HG03575 (cell line): Measurements from ENCODE around the gene ELMO2.

Experiments used
- ATAC-seq: cut with Tn5 transposase; IDR thresholded peaks from one replicate; pipeline ENCODE4 v1.9.1; 2021; ENCODE audit not compliant: unreplicated experiment, insufficient number of reproducible peaks, low FRiP score; ENCODE audit errors: extremely low read depth

ELMO2 gene

DNA sequence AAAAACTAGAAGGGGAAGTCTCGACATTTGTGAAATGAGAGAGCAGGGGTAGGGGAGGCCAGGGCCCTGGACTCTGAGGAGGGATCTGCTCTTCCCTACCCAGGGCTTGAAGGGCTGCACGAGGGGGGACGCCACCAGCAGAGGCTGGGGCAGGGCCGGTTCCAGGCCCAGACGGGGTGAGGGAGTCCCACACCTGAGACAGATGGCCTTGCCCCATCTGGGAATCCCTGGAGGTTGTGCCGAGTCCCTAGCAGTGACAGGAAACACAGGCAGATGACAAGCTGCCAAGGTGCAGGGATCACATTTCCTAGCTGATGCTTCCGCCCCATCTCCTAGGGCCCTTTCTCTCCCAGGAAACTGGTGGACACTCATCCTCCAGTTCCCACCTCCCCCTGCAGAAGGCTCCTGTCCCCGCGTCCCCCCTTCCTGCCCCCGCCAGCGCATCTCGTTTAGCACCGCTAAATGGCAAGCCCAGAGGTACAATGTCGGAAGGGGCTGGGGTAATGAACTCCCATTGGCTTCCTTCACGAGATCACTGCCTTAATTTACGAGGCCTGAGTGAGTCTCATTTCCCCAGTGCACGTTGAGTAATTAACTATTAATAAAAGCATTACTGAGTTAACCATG is 63.0 kb downstream of the ELMO2 start:
- ATAC-seq = no peak

DNA sequence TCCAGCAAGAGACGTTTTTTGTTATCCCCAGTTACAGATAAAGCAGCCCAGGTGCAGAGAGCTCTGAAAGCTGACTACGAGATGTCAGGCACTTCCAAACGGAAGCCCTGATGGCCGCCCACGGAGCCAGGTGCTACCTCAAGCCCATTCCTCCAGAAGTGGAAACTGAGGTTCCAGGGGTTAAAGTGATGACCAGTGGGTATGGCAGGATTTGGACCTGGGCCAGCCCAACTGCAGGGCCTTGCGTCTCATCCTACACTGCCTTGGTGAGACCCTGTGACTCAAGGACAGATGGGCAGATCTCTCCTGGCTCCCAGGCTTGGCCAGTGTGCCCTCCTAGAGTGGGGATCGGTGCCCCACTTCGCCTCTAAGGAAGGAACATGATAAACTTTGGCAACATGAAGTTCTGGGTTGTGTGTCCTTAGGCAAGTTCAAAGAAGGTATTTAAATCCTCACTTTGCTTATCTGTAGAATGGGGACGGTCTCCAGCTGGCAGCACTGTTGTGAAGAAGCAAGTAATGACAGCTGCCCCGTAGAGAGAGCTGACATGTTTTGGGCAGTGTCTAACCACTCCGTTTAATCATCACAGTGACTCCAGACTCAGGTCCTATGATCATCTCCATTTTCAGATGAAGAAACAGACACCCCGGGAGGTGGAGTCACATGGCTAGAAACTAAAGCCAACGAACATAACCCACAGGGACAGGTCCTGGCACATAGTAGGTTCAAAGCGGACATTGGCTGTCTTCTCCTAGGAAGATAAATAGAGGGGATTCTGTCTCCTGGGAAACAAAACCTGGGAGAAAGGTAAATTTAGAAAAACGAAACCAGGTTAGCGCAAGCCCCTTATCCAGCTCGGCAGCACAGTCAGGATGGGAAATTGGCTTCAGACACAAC is 63.7 kb downstream of the ELMO2 start:
- no peak for ATAC-seq

- no peak for ATAC-seq
Measured at GRCh38 chr20:46342010-46342378, 64.4 kb downstream of the ELMO2 start.

DNA sequence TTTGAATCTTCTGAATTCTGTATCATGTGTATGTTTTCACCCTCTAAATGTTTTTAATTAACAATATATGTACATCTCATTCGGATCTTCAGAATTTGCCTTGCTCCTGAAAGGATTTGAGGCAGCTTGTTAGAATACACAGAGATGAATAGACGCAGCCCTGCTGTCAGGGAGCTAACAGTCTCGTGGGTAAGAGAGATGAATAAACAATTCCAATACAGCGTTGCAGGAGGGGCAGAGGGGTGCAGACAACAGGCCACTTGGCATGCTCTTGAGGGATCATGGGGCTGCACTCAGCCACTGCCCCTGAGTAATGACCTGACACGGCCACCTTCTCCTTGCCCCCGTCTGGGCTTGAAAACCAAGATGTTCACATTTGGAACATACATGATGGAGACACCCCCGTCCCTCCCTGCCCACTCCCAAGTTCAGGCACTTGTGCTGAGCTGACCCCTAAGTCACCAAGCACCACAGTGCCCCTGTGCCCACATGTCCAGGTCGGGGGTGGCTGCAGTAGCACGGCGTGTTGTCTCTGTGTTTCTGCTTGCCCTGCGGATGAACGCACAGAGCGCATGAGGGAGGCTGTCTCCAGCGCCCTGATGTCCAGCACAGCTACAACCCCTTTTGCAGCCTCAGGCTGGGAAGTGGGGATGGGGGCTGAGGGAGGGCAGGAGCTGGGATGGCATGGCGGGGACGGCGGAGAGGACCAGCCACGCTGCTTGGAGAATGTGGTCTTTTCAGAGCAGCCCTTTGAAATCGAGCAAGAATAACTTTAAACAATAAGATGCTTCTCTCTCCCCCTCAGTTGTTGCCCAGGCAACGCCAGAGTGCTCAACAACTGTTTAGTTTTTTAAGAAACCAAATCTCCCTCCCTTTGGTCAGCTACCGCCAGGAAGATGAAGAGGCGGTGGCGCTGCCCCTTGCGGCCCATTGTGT is 65.1 kb downstream of the ELMO2 start:
- ATAC-seq = no peak

DNA sequence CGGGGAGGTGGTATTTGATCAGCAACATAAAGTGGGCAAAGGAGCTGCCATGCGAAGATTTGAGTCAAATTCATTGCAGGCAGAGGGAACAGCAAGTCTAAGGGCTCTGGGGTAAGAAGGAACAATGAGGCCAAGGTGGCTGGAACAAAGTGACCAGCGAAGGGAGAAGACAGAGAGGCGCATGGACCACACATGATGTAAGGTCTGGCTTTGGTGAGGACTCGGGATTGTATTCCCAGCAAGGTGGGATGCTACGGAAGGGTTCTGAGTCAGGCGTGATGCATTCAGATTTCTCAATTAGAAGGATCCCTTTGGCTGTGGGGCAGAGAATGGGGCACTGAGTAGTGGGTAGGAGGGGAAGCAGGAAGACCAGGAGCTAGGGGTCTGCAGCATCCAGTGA is 67.4 kb downstream of the ELMO2 start:
- no peak for ATAC-seq

GRCh38 chr20:46336735-46337134 is 69.7 kb downstream of the ELMO2 start:
- ATAC-seq = no peak

DNA sequence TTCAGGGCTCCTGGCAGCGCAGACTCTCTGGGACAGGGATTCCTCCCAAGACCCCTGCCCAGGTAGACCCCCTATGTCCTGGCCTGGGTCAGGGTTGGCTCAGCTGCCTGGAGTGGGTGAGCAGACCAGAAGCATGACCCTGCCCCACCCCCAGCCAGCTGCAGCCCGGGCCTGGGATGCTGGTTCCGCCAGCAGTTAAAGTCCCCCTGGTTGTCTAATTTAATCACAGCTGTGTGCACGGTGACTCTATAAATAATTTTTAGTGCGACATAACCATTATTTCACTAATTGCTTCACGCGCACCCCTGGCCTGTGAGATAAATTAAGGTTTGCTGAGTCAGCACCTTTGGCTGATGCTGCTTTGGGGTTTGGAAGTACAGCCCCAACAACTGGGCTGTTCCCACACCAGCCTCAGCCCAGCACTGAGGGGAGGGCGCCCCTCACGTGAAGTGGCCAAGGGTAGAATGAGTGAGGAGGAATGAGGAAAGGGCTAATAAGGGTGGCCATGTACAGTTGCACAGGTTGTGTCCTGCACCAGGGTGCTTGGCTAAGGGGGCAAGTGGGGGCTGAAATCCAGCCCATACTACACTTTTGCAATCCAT is 72.0 kb downstream of the ELMO2 start:
- ATAC-seq = no peak

DNA sequence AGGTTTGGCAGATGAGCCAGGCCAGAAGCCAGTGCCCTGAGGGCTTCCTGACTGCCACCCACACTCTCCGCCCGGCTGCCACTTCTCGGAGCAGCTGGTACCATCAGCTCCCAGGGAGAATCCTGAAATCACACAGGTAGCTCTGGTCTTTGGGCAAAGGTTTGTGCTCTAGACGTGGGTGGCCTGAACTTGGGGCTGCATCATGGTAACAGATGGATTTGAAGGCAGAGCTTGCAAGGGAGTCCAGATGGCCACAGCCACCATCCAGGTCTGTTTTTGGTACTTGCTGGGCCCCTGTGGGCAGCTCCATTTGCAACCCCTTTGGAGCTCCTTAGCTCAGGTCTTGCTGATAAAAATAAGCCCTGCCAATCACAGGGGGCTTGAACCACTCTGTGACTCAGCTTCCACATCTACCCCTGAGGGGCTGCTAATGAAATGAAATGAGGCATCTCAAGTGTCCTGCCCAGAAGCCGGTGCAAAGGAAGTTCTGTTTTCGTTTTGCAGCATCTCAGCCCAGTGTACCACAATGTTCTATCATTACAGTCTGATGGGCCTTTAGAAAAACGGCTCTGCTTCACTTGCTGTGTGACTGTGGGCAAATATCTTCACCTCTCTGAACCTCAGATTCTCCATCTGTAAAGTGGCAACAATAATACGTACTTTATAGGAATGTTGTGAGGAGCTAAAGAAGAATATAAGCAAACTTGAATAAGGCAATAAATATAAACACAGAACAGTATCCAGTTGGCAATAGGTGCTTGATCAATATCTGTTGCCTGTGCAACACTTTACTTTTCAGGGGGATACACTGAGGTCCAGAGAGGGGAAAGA is 73.0 kb downstream of the ELMO2 start:
- no peak for ATAC-seq

DNA sequence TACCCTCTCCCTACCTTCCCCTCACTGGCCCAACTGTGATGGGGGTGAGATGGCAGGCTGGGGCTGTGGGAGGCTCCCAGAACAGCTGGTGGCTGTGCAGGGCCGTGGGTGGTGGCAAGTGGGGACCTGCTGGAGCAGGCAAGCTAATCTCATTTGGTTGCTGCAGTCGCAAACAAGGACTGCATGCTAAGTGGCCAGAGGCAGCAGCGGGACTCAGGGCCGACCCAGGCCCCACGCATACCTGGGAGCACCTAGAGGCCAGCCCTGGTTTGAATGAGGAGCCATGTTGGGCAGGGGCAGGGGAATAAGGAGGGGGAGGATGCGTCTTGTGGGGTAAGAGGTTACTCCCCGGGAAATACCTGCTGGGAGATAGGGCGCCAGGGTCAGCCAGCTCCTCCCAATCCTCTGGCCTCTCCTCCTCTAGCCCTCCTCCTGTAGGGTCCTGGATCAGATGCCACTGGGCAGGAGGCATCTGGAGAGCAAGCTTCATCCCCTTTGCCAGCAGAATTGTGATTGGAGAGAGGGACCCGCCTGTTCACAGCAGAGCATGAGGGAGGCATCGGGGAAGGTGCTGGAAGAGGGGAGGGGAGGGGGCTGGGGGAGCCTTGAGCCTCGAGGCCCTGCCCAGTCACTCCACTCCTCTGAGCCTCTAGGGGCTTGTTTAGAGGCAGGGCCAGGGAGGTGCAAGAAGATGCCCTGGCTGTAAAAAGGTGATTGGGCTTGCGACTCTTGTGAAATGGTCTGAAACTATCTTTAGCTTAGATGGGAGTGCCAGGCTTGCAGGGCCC is 73.8 kb downstream of the ELMO2 start:
- ATAC-seq = no peak

DNA sequence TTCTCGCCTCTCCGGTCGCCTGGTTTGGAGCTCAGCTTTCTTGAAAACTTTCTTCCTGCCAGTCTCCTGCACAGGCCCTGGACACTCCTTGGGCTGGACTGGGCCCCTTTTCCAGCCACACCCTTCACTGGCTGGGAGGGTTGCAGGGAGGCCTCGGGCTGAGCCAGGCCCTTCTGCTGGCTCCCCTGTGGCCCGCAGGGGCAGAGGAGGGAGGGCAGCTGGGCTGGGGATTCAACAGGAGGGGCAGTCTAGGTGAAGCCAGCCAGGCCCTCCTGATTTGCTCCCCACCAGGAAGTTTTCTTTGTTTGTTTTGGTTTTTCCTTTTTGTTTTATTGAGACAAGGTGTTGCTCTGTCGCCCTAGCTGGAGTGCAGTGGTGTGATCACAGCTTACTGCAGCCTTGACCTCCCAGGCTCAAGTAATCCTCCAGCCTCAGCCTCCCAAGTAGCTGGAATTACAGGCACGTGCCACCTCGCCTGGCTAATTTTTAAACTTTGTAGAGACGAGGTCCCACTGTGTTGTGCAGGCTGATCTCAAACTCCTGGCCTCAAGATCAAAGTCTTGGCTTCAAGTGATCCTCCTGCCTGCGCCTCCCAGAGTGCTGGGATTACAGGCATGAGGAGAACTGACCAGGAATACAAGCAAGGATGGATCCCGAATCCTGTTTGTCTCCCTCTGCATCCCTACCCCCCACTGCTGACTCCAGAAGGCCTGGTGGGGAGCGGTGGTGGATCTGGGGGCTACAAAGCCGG is 74.6 kb downstream of the ELMO2 start:
- no peak for ATAC-seq

GRCh38 chr20:46330831-46331371 is 75.5 kb downstream of the ELMO2 start:
- no peak for ATAC-seq

- ATAC-seq = no peak
Measured at GRCh38 chr20:46330072-46330763, 76.2 kb downstream of the ELMO2 start.

DNA sequence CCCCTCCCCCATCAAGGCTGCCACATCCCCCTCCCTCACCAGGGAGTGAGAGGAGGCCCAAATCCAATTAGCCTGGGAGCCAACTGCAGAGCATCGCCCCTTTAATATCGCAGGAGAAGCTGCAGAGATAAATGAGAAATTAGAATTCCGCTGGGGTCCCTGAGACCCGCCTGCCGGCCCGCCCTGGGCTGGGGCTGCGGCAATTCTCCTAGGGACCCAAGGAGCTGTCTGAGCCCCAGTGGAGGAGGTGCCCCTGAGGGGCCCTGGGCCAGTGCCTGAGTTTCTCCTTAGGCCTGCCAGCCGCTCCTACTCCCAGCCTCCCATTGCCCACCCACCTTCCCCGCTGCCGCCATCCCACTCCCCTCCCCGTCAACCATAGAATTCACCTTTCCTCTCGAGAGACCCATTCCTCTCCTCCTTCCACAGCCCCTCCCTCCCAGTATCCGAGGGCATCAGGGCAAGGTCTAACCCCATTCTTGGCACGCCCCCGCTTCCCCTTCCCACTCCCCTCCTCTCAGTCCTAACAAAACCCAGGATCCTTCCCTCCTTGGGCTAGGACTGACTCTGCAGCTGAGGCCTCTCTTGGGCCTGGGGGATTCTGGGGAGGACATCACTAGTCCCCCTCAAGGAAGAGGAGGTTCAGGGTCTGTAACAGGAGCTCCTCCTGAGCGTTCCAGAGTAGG is 78.1 kb downstream of the ELMO2 start:
- ATAC-seq = no peak

DNA sequence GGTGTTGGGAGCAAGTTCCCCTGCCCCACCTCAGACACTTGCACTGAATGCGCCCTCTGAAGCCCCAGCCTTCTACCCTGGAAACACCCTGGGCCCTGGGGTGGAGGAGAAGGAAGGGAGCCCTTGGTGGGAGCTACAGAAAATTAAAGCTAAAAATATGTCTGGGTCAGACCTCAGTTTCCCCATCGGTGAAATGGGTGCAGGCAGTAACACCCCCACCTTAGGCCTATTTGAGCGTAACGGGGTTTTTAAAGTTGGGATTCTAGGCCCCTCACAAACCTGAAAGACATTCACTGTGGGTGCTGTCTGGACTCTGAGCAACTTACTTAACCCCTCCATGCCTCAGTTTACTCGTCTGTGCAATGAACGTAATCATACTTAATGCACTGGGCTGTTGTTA is 78.9 kb downstream of the ELMO2 start:
- no peak for ATAC-seq

GRCh38 chr20:46325789-46326188 is 80.6 kb downstream of the ELMO2 start:
- ATAC-seq = no peak
